Osteocyte (in vitro differentiated cells): Measurements from ENCODE around the gene FAXDC2. TPM values are rescaled to one million over a fixed set of nuclear protein-coding genes. Genes with fewer than 3 reads are reported as not detected.

Experiments used
- DNase-seq: peaks from one replicate; pipeline ENCODE4 v3.0.0; 2021; ENCODE audit warnings: mixed read lengths; ENCODE audit not compliant: unreplicated experiment; ENCODE audit errors: extremely low spot score
- H3K27ac Mint-ChIP-seq: one replicate; pipeline ENCODE4 v1.8.0; 2021; ENCODE audit warnings: mild to moderate bottlenecking, mixed read lengths; ENCODE audit not compliant: unreplicated experiment
- H3K27me3 Mint-ChIP-seq: one replicate; pipeline ENCODE4 v1.8.0; 2021; ENCODE audit warnings: mixed read lengths; ENCODE audit not compliant: unreplicated experiment
- H3K36me3 Mint-ChIP-seq: one replicate; pipeline ENCODE4 v1.8.0; 2021; ENCODE audit warnings: mixed read lengths; ENCODE audit not compliant: unreplicated experiment
- H3K4me1 Mint-ChIP-seq: one replicate; pipeline ENCODE4 v1.8.0; 2021; ENCODE audit warnings: mixed read lengths; ENCODE audit not compliant: unreplicated experiment
- H3K4me3 Mint-ChIP-seq: one replicate; pipeline ENCODE4 v1.8.0; 2021; ENCODE audit warnings: mild to moderate bottlenecking, moderate library complexity, mixed read lengths; ENCODE audit not compliant: unreplicated experiment
- H3K9me3 Mint-ChIP-seq: one replicate; pipeline ENCODE4 v1.8.0; 2021; ENCODE audit warnings: mixed read lengths; ENCODE audit not compliant: unreplicated experiment
- CTCF ChIP-seq: fragments of 200-600 bp; sonication (generic); IDR thresholded peaks from 2 replicates; pipeline ENCODE4 v1.5.0; 2021; ENCODE audit warnings: antibody characterized with exemption, mild to moderate bottlenecking, moderate library complexity
- total RNA-seq: library from RNA; stranded (reverse); gene quantifications from 2 replicates; pipeline ENCODE4 v1.2.1, GENCODE V29; 2021

Gene FAXDC2
- total RNA-seq, 1 donor from 2014 or later, result 25.7 TPM

GRCh38 chr5:154782812-154783592, 67.4 kb downstream of the FAXDC2 start:
- Mint-ChIP-seq H3K4me1 (peaks cover 60% of the 10 kb centered on the region), H3K27me3 (no peaks in the 10 kb centered on the region), H3K4me3 (no peak overlapping the region), H3K36me3 (no peaks in the 10 kb centered on the region), H3K27ac (no peak overlapping the region), H3K9me3 (no peaks in the 10 kb centered on the region)
- TF ChIP-seq CTCF, result no peak
- DNase-seq, result no peak

GRCh38 chr5:154782326-154782725, 68.1 kb downstream of the FAXDC2 start:
- H3K4me3 Mint-ChIP-seq, result no peak overlapping the region
- no peaks in the 10 kb centered on the region for H3K27me3 Mint-ChIP-seq
- H3K36me3 Mint-ChIP-seq, result no peaks in the 10 kb centered on the region
- no peak for DNase-seq
- no peaks in the 10 kb centered on the region for H3K9me3 Mint-ChIP-seq
- peaks cover 53% of the 10 kb centered on the region for H3K4me1 Mint-ChIP-seq
- H3K27ac Mint-ChIP-seq, result no peak overlapping the region
- TF ChIP-seq CTCF, result no peak

GRCh38 chr5:154780128-154780527, 70.3 kb downstream of the FAXDC2 start:
- Mint-ChIP-seq H3K9me3 (no peaks in the 10 kb centered on the region), H3K4me1 (peaks cover 49% of the 10 kb centered on the region), H3K27me3 (no peaks in the 10 kb centered on the region), H3K27ac (peak overlapping the region; percentile 16), H3K36me3 (no peaks in the 10 kb centered on the region), H3K4me3 (no peak overlapping the region)
- no peak for DNase-seq
- TF ChIP-seq CTCF, result no peak

- TF ChIP-seq CTCF, result no peak
- no peaks in the 10 kb centered on the region for H3K9me3 Mint-ChIP-seq
- no peak overlapping the region for H3K4me3 Mint-ChIP-seq
- no peak overlapping the region for H3K27ac Mint-ChIP-seq
- peaks cover 48% of the 10 kb centered on the region for H3K4me1 Mint-ChIP-seq
- H3K27me3 Mint-ChIP-seq, result no peaks in the 10 kb centered on the region
- DNase-seq, result no peak
- H3K36me3 Mint-ChIP-seq, result no peaks in the 10 kb centered on the region
Measured at GRCh38 chr5:154779105-154779504, 71.3 kb downstream of the FAXDC2 start.

- peaks cover 47% of the 10 kb centered on the region for H3K4me1 Mint-ChIP-seq
- TF ChIP-seq CTCF, result no peak
- no peak overlapping the region for H3K27ac Mint-ChIP-seq
- DNase-seq, result no peak
- H3K4me3 Mint-ChIP-seq, result no peak overlapping the region
- H3K36me3 Mint-ChIP-seq, result no peaks in the 10 kb centered on the region
- H3K9me3 Mint-ChIP-seq, result no peaks in the 10 kb centered on the region
- H3K27me3 Mint-ChIP-seq, result no peaks in the 10 kb centered on the region
Measured at GRCh38 chr5:154778534-154778933, 71.9 kb downstream of the FAXDC2 start.
